Stomach (tissue), 9 donors: ENCODE data around the gene ZFP36. TPM values are rescaled to one million over a fixed set of nuclear protein-coding genes. Genes with fewer than 3 reads are reported as not detected.

Experiments used
- DNase-seq, 2 donors: peaks; one replicate each; pipeline versions ENCODE4 v3.0.0 to v3.0.0-alpha.2; 2013 to 2019
- H3K27ac ChIP-seq, 5 donors: fragments of 200-600 bp in 4 of 5; sonication (generic) in 4 of 5; one replicate each; pipeline ENCODE4 v1.5.1; 2013 to 2019; ENCODE audit warnings: mild to moderate bottlenecking in 1 of 5, moderate library complexity in 1 of 5
- H3K27me3 ChIP-seq, 3 donors: fragments of 200-600 bp; sonication (generic); one replicate each; pipeline ENCODE4 v1.5.1; 2017 to 2019; ENCODE audit warnings: mixed run types in 1 of 3
- H3K36me3 ChIP-seq, 4 donors: fragments of 200-600 bp; sonication (generic); 1 replicate in 3 of 4; 2 replicates in 1 of 4; pipeline ENCODE4 v1.5.1; 2016 to 2019
- H3K4me1 ChIP-seq, 4 donors: fragments of 200-600 bp; sonication (generic); one replicate each; pipeline ENCODE4 v1.5.1; 2016 to 2019
- H3K4me3 ChIP-seq, 4 donors: fragments of 200-600 bp; sonication (generic) in 3 of 4; one replicate each; pipeline ENCODE4 v1.5.1; 2016 to 2019; ENCODE audit warnings: mild to moderate bottlenecking in 1 of 4
- H3K9me3 ChIP-seq, 4 donors: fragments of 200-600 bp; sonication (generic); one replicate each; pipeline ENCODE4 v1.5.1; 2016 to 2019
- EP300 ChIP-seq: sonication (generic); formaldehyde crosslinking; IDR thresholded peaks from one replicate; pipeline ENCODE4 v1.6.1; 2017; ENCODE audit warnings: antibody characterized with exemption
- POLR2A ChIP-seq, 4 donors: fragments of 450-650 bp; IDR thresholded peaks; one replicate each; pipeline ENCODE4 v1.6.1; 2016; ENCODE audit warnings: antibody characterized with exemption in 4 of 4, control low read depth in 2 of 4, mild to moderate bottlenecking in 1 of 4, moderate library complexity in 1 of 4
- POLR2AphosphoS5 ChIP-seq, 3 donors: sonication (generic); formaldehyde crosslinking; IDR thresholded peaks; one replicate each; pipeline ENCODE4 v1.6.1; 2016; ENCODE audit warnings: antibody characterized with exemption in 3 of 3
- WGBS, 5 donors: extraction: QIAGEN DNeasy Blood & Tissue Kit in 3 of 5; methylation state at CpG; one replicate each; pipeline versions ENCODE4 v1.1.5 to v1.1.7; 2013 to 2018; 5-methylcytosine and 5-hydroxymethylcytosine counted together
- intact Hi-C: fragments of 100-400 bp; cut with DNase I; formaldehyde crosslinking; loops from one replicate; pipeline ENCODE4 v1.15.1; 2023; ENCODE audit warnings: low total_unique reads
- polyA plus RNA-seq, 3 donors: library from polyadenylated mRNA; stranded (reverse); fragments of 200-250 nt; gene quantifications; one replicate each; pipeline ENCODE4 v1.2.3, GENCODE V29; 2013
- total RNA-seq, 5 donors: library from RNA; depleted of rRNA; stranded (reverse); fragments of >200 nt; gene quantifications; one replicate each; pipeline versions ENCODE4 v1.1.0 to v1.2.3, GENCODE V29; 2014 to 2016
- TF ChIP-seq, protein P1 (sequence below), 7 experiments: fragments of 450-650 bp in 4 of 7; fragments of 200-600 bp in 3 of 7; sonication (generic) in 3 of 7; IDR thresholded peaks; one replicate each; pipeline ENCODE4 v1.5.1; 2016 to 2019; ENCODE audit warnings: antibody characterized with exemption in 7 of 7, control low read depth in 2 of 7, mild to moderate bottlenecking in 1 of 7
- donor health status: healthy with polysubstance abuse.
- donor health status: Bipolar disorder and iron deficiency.
- donor health status: healthy.

Gene ZFP36
- total and polyA plus RNA-seq, 8 donors: 26.1 to 1,667 (median 175) TPM

GRCh38 chr19:39390451-39390750, 16.2 kb upstream of the ZFP36 start:
- Histone ChIP-seq H3K36me3 (peaks cover 53 to 68% (median 66%) of the 10 kb centered on the region in 4 donors), H3K27me3 (no peaks in the 10 kb centered on the region), H3K4me3 (peak overlapping the region; percentile 88 to 97 (median 94)), H3K9me3 (no peaks in the 10 kb centered on the region), H3K4me1 (peaks cover 16 to 52% (median 36%) of the 10 kb centered on the region in 4 donors), H3K27ac (peak overlapping the region; percentile 98 to 100 (median 99))
- TF ChIP-seq POLR2AphosphoS5 (IDR thresholded peaks at IDR 0.05) (no peak), POLR2A (IDR thresholded peaks at IDR 0.05) (no peak), EP300 (no peak)
- TF ChIP-seq, protein P1, sequence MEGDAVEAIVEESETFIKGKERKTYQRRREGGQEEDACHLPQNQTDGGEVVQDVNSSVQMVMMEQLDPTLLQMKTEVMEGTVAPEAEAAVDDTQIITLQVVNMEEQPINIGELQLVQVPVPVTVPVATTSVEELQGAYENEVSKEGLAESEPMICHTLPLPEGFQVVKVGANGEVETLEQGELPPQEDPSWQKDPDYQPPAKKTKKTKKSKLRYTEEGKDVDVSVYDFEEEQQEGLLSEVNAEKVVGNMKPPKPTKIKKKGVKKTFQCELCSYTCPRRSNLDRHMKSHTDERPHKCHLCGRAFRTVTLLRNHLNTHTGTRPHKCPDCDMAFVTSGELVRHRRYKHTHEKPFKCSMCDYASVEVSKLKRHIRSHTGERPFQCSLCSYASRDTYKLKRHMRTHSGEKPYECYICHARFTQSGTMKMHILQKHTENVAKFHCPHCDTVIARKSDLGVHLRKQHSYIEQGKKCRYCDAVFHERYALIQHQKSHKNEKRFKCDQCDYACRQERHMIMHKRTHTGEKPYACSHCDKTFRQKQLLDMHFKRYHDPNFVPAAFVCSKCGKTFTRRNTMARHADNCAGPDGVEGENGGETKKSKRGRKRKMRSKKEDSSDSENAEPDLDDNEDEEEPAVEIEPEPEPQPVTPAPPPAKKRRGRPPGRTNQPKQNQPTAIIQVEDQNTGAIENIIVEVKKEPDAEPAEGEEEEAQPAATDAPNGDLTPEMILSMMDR (IDR thresholded peaks at IDR 0.05): no peak
- intact Hi-C loops: no loop called here
- WGBS, 5 donors: 0 to 5% (median 1%) methylated on average over 10 of the region's 10 CpGs
- peak in 1 of 2 donors; percentile 75 for DNase-seq

DNA sequence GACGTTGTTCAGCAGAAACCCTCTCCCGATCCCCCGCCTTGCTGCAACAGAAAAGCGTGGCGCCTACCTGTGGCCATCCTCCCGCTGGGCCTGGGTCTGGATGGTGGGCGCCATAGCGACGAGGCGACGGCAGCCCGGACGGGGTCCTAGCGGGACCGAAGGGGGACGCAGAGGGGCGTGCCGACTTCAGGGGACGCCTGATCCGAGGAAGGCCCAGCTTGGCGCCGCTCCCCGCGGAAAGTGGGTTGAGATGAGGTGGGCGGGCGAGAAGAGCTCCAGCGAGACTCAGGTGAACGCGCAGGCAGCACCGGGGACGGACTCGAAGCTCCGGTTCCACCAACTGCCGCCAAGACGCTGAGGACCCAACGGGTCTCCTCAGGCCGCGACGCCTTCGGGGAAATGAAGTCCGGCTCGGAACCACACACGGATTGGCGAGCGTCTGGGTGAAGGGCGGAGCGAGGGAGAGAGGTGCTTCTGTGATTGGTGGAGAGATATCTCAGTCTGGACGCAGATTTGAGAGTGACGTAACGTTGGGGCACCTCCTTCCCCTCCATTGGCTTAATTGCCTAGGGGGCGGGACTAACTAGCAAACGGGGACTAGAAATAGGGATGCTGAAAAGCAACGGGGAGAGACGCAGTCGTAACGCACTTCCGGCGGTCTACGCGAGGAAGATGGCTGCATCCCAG, 15.8 kb upstream of the ZFP36 start, which contains the start of the genes MED29 and PAF1:
Gene MED29 (plus strand): TSS at position 628 of the 687 bp plus-strand sequence. CDS start 45 bp downstream, at position 673.
Gene PAF1 (minus strand): TSS at position 356 of the 687 bp plus-strand sequence. CDS start 242 bp downstream, at position 114.
- Histone ChIP-seq H3K9me3 (no peaks in the 10 kb centered on the region), H3K36me3 (peaks cover 49 to 68% (median 66%) of the 10 kb centered on the region in 4 donors), H3K4me1 (peaks cover 16 to 52% (median 36%) of the 10 kb centered on the region in 4 donors), H3K27ac (peak within 1 kb of the TSS; percentile 98 to 100 (median 99)), H3K27me3 (no peaks in the 10 kb centered on the region), H3K4me3 (peak within 1 kb of the TSS; percentile 88 to 97 (median 94))
- TF ChIP-seq POLR2A (IDR thresholded peaks at IDR 0.05) (peak in 2 of 4 donors; percentile 42 to 82), POLR2AphosphoS5 (IDR thresholded peaks at IDR 0.05) (peak; percentile 73 to 99 (median 97)), EP300 (no peak)
- TF ChIP-seq, protein P1 (IDR thresholded peaks at IDR 0.05): no peak
- 0 to 1% (median 0%) methylated on average over 53 to 60 of the region's 60 CpGs for WGBS, 5 donors
- DNase-seq: peak; percentile 97 to 100
- intact Hi-C loops: no loop called here

- WGBS, 5 donors: 17 to 26% (median 19%) methylated on average over 14 to 17 of the region's 17 CpGs
- no peaks in the 10 kb centered on the region for H3K27me3 ChIP-seq
- peak overlapping the region; percentile 84 to 100 (median 98) for H3K27ac ChIP-seq
- intact Hi-C loops: no loop called here
- no peaks in the 10 kb centered on the region for H3K9me3 ChIP-seq
- peaks cover 17 to 43% (median 39%) of the 10 kb centered on the region in 4 donors for H3K36me3 ChIP-seq
- peak; percentile 96 for DNase-seq
- peaks cover 37 to 72% (median 48%) of the 10 kb centered on the region in 4 donors for H3K4me1 ChIP-seq
- H3K4me3 ChIP-seq: peak overlapping the region in 1 of 4 donors; percentile 24
- TF ChIP-seq, protein P1 (IDR thresholded peaks at IDR 0.05): peak in 6 of 7 experiments; percentile 25 to 99 (median 98)
- no peak for TF ChIP-seq EP300
- TF ChIP-seq POLR2A (IDR thresholded peaks at IDR 0.05): no peak
- peak; percentile 63 to 94 (median 78) for TF ChIP-seq POLR2AphosphoS5 (IDR thresholded peaks at IDR 0.05)
Measured at GRCh38 chr19:39397360-39398296, 9.0 kb upstream of the ZFP36 start.

DNA sequence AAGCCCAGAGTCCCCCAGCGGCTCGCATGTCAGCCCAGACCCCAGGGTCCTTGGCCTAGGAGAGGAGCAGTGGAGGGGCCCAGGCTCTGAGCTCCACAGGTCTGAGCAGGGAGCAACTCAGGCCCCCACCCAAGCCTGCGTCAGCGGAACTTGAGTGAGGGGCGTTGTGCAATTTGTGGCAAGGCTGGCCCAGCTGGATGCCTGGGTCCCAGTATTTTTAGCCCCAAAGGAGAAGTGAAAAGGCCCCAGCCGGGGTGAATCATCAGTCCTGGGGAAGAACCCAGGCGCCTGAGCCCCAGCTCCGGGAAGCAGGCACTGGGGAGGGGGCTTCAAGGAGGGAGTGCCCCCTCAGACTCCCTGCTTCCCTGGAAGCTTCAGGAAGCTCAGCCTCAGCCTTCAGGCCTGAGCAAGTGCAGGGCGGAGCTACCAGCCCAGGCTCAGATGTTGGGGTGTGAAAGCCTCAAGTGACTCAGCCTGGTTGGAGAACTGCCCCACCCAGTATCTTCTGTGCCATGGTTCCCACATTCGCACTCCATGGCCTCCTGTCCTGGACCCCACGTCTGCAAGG, 8.3 kb upstream of the ZFP36 start:
- no peaks in the 10 kb centered on the region for H3K9me3 ChIP-seq
- peaks cover 36 to 72% (median 50%) of the 10 kb centered on the region in 4 donors for H3K4me1 ChIP-seq
- intact Hi-C loops: no loop called here
- H3K4me3 ChIP-seq: peak overlapping the region in 1 of 4 donors; percentile 24
- peak; percentile 73 to 83 for DNase-seq
- 49 to 71% (median 66%) methylated on average over 6 to 11 of the region's 11 CpGs for WGBS, 5 donors
- no peaks in the 10 kb centered on the region for H3K27me3 ChIP-seq
- TF ChIP-seq POLR2AphosphoS5 (IDR thresholded peaks at IDR 0.05): peak in 2 of 3 donors; percentile 66 to 69
- no peak for TF ChIP-seq POLR2A (IDR thresholded peaks at IDR 0.05)
- peak overlapping the region; percentile 84 to 100 (median 98) for H3K27ac ChIP-seq
- peaks cover 14 to 39% (median 36%) of the 10 kb centered on the region in 4 donors for H3K36me3 ChIP-seq
